VCaP (cell line): ENCODE measurements around the gene CALML5.

Experiments
- H3K27ac ChIP-seq: fragments of 450-650 bp; 2 replicates; pipeline ENCODE4 v1.5.1; 2017
- CTCF ChIP-seq: fragments of 450-650 bp; conservative IDR thresholded peaks from 2 replicates; pipeline ENCODE4 v1.5.1; 2017; ENCODE audit warnings: mild to moderate bottlenecking, moderate library complexity

CALML5 gene

GRCh38 chr10:5532618-5533097 lies 33.3 kb upstream of the CALML5 start:
- H3K27ac ChIP-seq = no peak overlapping the region
- TF ChIP-seq CTCF = no peak

- no peak overlapping the region for H3K27ac ChIP-seq
- TF ChIP-seq CTCF = no peak
These were observed 32.9 kb upstream of the CALML5 start for GRCh38 chr10:5532307-5532605.

GRCh38 chr10:5531558-5532306 lies 32.4 kb upstream of the CALML5 start:
- no peak for TF ChIP-seq CTCF
- H3K27ac ChIP-seq = no peak overlapping the region

GRCh38 chr10:5530846-5531557 lies 31.6 kb upstream of the CALML5 start:
- TF ChIP-seq CTCF = no peak
- no peak overlapping the region for H3K27ac ChIP-seq

- no peak overlapping the region for H3K27ac ChIP-seq
- TF ChIP-seq CTCF = no peak
These were observed 31.0 kb upstream of the CALML5 start for GRCh38 chr10:5530412-5530806.

GRCh38 chr10:5529702-5530411 lies 30.5 kb upstream of the CALML5 start:
- TF ChIP-seq CTCF = no peak
- no peak overlapping the region for H3K27ac ChIP-seq

- H3K27ac ChIP-seq = no peak overlapping the region
- no peak for TF ChIP-seq CTCF
These were observed 29.8 kb upstream of the CALML5 start for GRCh38 chr10:5528989-5529701.
